HepG2 (cell line): ENCODE measurements around the gene HSPA1A. TPM values are rescaled to one million over a fixed set of nuclear protein-coding genes. Genes with fewer than 3 reads are reported as not detected.

Experiments used
- ATAC-seq: fragments of 200-7000 bp; cut with Tn5 transposase; 3 replicates; pipeline ENCODE4 v1.9.1; 2020; ENCODE audit warnings: mild to moderate bottlenecking, moderate library complexity
- BruUV-seq: library from RNA; stranded (reverse); fragments of 400-500 nt; replicated peaks from 2 replicates; lab custom pipeline; 2021; lab: Mats Ljungman, UMichigan
- CTCF ChIA-PET: fragments of 300-600 bp; formaldehyde crosslinking; extraction: SDS; loops from one replicate; lab custom pipeline; 2021; ENCODE audit warnings: low total read pairs, inconsistent platforms, low intra/inter-chr PET ratio; lab: Yijun Ruan, JAX
- POLR2A ChIA-PET: fragments of 350-600 bp; sonication (Branson Sonifier 250); formaldehyde crosslinking; loops from one replicate; lab custom pipeline; 2020; ENCODE audit warnings: antibody characterized with exemption, inconsistent platforms; lab: Yijun Ruan, JAX
- DNase-seq: peaks from one replicate; pipeline ENCODE4 v3.0.0-alpha.2; 2015; ENCODE audit warnings: low spot score
- FAIRE-seq: peaks from 3 replicates; lab custom pipeline; 2011; peaks lifted over from hg19 to GRCh38; lab: Jason Lieb, UNC
- H2AFZ ChIP-seq: one replicate; pipeline ENCODE4 v1.6.1; 2011; ENCODE audit warnings: low read length, inconsistent platforms
- H3K27ac ChIP-seq: fragments of 300-600 bp; 3 replicates; pipeline ENCODE4 v1.8.0; 2011; ENCODE audit warnings: mixed run types, mild to moderate bottlenecking, mixed read lengths, low read length, inconsistent platforms; ENCODE audit not compliant: insufficient read depth; ENCODE audit errors: extremely low read length
- H3K27me3 ChIP-seq, 2 experiments: fragments of 200-600 bp in 1 of 2; 2 replicates in 1 of 2; 3 replicates in 1 of 2; pipeline versions ENCODE4 v1.6.0 to v1.8.0; 2011; ENCODE audit warnings: low read length in 2 of 2, mild to moderate bottlenecking in 2 of 2, moderate library complexity in 2 of 2, inconsistent platforms in 1 of 2; ENCODE audit not compliant: insufficient read depth in 2 of 2, control insufficient read depth in 1 of 2
- H3K36me3 ChIP-seq, 2 experiments: fragments of 200-600 bp in 1 of 2; replicated peaks in 1 of 2; 2 replicates in 1 of 2; 3 replicates in 1 of 2; pipeline versions ENCODE4 v1.5.1 to v1.8.0; 2011; ENCODE audit warnings: low read length in 2 of 2, inconsistent platforms in 1 of 2; ENCODE audit not compliant: insufficient read depth in 2 of 2, control insufficient read depth in 1 of 2
- H3K4me1 ChIP-seq: 2 replicates; pipeline ENCODE4 v1.5.1; 2012; ENCODE audit warnings: low read length, inconsistent platforms; ENCODE audit not compliant: insufficient read depth
- H3K4me2 ChIP-seq: 2 replicates; pipeline ENCODE4 v1.6.0; 2011; ENCODE audit warnings: low read depth, low read length, inconsistent platforms
- H3K4me3 ChIP-seq, 3 experiments: fragments of 200-600 bp in 1 of 3; sonication (generic), shearing (Covaris generic) in 1 of 3; replicated peaks in 1 of 3; 2 replicates each; pipeline ENCODE4 v1.5.1; 2011 to 2016; ENCODE audit warnings: low read length in 3 of 3, inconsistent platforms in 2 of 3, low read depth in 2 of 3, mild to moderate bottlenecking in 2 of 3, control low read depth in 1 of 3, mixed read lengths in 1 of 3; ENCODE audit not compliant: insufficient read depth in 1 of 3
- H3K79me2 ChIP-seq: one replicate; pipeline ENCODE4 v1.6.1; 2011; ENCODE audit warnings: low read length, inconsistent platforms; ENCODE audit not compliant: insufficient read depth
- H3K9ac ChIP-seq: 2 replicates; pipeline ENCODE4 v1.6.0; 2011; ENCODE audit warnings: mild to moderate bottlenecking, low read depth, low read length, inconsistent platforms; ENCODE audit not compliant: insufficient read depth
- H3K9me3 ChIP-seq: 2 replicates; pipeline ENCODE4 v1.5.1; 2012; ENCODE audit warnings: mild to moderate bottlenecking, low read length
- H4K20me1 ChIP-seq: 2 replicates; pipeline ENCODE4 v1.6.0; 2011; ENCODE audit warnings: inconsistent platforms, mild to moderate bottlenecking, low read length, moderate library complexity; ENCODE audit not compliant: insufficient read depth
- AGO2 ChIP-seq: fragments of 200-400 bp; formaldehyde crosslinking; optimal IDR thresholded peaks from 2 replicates; pipeline ENCODE3; 2017; ENCODE audit warnings: mild to moderate bottlenecking, low read depth, low read length, moderate library complexity
- GRHL1 ChIP-seq: sonication (generic); formaldehyde crosslinking; conservative IDR thresholded peaks from 2 replicates; pipeline ENCODE4 v1.8.0; 2022; ENCODE audit warnings: missing genetic modification reagents
- POLR2AphosphoS5 ChIP-seq: IDR thresholded peaks from 2 replicates; pipeline ENCODE4 v1.6.1; 2012; ENCODE audit warnings: low read depth, low read length
- ZNF567 ChIP-seq: sonication (generic); formaldehyde crosslinking; IDR thresholded peaks from 2 replicates; pipeline ENCODE4 v1.8.1; 2023; ENCODE audit warnings: mild to moderate bottlenecking, missing genetic modification reagents, borderline replicate concordance
- ZNF687 ChIP-seq: sonication (generic); formaldehyde crosslinking; IDR thresholded peaks from 2 replicates; pipeline ENCODE4 v1.5.1; 2020; ENCODE audit warnings: mild to moderate bottlenecking, missing genetic modification reagents, moderate library complexity
- WGBS: methylation state at CpG from one replicate; pipeline ENCODE4 v1.1.6; 2017; ENCODE audit warnings: low lambda C conversion rate; 5-methylcytosine and 5-hydroxymethylcytosine counted together
- in situ Hi-C: cut with HindIII; loops from 2 replicates; pipeline ENCODE4 v1.10.0; 2017; ENCODE audit warnings: low pct_unique_long_range_greater_than_20kb; ENCODE audit not compliant: extremely low pct_ligation_motif_present
- intact Hi-C: fragments of 100-400 bp; cut with micrococcal nuclease; formaldehyde crosslinking; loops from one replicate; pipeline ENCODE4 v1.10.0; 2022; ENCODE audit not compliant: unreplicated experiment
- polyA plus RNA-seq, 8 experiments: library from polyadenylated mRNA; depleted of rRNA in 3 of 8; stranded (reverse) in 7 of 8; unstranded in 1 of 8; fragments of >200 nt; fragmentation: Illumina TruSeq in 4 of 8; extraction: Trizol in 4 of 8; gene quantifications; 2 replicates each; pipeline versions ENCODE4 v1.2.1 to v1.2.3, GENCODE V29; 2011 to 2016; ENCODE audit warnings: low read depth in 4 of 8, missing spikeins in 1 of 8, mixed read lengths in 1 of 8; ENCODE audit not compliant: insufficient read depth in 1 of 8
- total RNA-seq, 5 experiments: library from RNA; depleted of rRNA; stranded (reverse); fragments of >200 nt; fragmentation: Illumina TruSeq; extraction: Trizol; gene quantifications; 2 replicates each; pipeline ENCODE4 v1.2.3, GENCODE V29; 2016; ENCODE audit warnings: low read depth in 1 of 5

Gene HSPA1A
- total and polyA plus RNA-seq, 2 of the 13 experiments (the other 11 are each of a cell fraction or from before 2014, with no cell fraction given): 44.5 to 85.0 TPM

GRCh38 chr6:31859923-31860322, 44.6 kb downstream of the HSPA1A start:
- Histone ChIP-seq H3K9ac (no peak overlapping the region), H3K9me3 (no peaks in the 10 kb centered on the region), H3K4me3 (no peak overlapping the region), H3K79me2 (peaks cover 34% of the 10 kb centered on the region), H3K27ac (no peak overlapping the region), H3K27me3 (no peaks in the 10 kb centered on the region; a peak in 1 of 5 replicates), H3K36me3 (peaks cover 8 to 33% of the 10 kb centered on the region in 2 experiments; a peak in 4 of 5 replicates), H3K4me2 (no peak overlapping the region), H2AFZ (no peak overlapping the region), H4K20me1 (no peaks in the 10 kb centered on the region), H3K4me1 (peaks cover 47% of the 10 kb centered on the region)
- DNase-seq (no peak), FAIRE-seq (no peak), ATAC-seq (no peak)
- no TSS peak for BruUV-seq
- TF ChIP-seq GRHL1 (CRISPR knock-in tag) (no peak), POLR2AphosphoS5 (0 out of 2 replicates have a peak, but pooled peaks have one; percentile 5), ZNF567 (CRISPR knock-in tag) (no peak), ZNF687 (CRISPR knock-in tag) (peak; percentile 35; the same call in 1 of the 2 replicates), AGO2 (peak; percentile 12)
- in situ Hi-C loops (no loop called here), intact Hi-C loops (no loop called here)
- CTCF ChIA-PET: no interaction called here
- POLR2A ChIA-PET: interaction anchor here (0.9 to 1.9 kb wide), 6 partner anchors 15 to 112 kb away, joined by 3 to 4 read pairs (median 4); partner anchors contain the start of gene DXO
- 92% methylated on average over 11 of the region's 11 CpGs for WGBS
